AG09309 (cell line): Measurements from ENCODE around the gene TOMM5.

Experiments used
- DNase-seq: peaks from one replicate; pipeline ENCODE4 v3.0.0-alpha.2; 2010; ENCODE audit warnings: low read depth
- H3K4me3 ChIP-seq: 2 replicates; pipeline ENCODE4 v1.5.1; 2011; ENCODE audit warnings: mild to moderate bottlenecking, low read depth, low read length, moderate library complexity; ENCODE audit not compliant: control insufficient read depth
- TF ChIP-seq, protein P1 (sequence below): IDR thresholded peaks from 2 replicates; pipeline ENCODE4 v1.5.1; 2011; ENCODE audit warnings: mild to moderate bottlenecking, low read depth, low read length, inconsistent platforms; ENCODE audit not compliant: insufficient read depth, control insufficient read depth; ENCODE audit errors: missing control alignments

Gene TOMM5

DNA sequence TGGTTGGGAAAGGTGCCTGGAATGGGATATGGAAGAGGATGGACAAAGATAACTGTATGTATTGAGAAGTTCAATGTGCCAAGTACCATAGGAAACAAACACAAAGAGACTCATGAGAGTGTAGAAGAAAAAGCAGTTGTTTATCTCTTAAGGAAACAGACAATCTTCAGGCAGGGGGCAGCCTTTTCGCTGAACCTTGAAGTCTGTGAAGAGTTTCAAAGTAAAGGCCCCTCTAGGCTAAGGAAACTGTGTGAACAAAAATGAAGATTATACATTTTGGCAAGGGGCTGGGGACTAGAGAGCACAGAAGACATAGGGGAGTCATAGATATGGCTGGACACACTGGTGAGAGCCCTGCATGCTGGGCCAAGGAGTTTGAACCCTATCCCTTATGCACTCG is 30.9 kb upstream of the TOMM5 start:
- TF ChIP-seq, protein P1, sequence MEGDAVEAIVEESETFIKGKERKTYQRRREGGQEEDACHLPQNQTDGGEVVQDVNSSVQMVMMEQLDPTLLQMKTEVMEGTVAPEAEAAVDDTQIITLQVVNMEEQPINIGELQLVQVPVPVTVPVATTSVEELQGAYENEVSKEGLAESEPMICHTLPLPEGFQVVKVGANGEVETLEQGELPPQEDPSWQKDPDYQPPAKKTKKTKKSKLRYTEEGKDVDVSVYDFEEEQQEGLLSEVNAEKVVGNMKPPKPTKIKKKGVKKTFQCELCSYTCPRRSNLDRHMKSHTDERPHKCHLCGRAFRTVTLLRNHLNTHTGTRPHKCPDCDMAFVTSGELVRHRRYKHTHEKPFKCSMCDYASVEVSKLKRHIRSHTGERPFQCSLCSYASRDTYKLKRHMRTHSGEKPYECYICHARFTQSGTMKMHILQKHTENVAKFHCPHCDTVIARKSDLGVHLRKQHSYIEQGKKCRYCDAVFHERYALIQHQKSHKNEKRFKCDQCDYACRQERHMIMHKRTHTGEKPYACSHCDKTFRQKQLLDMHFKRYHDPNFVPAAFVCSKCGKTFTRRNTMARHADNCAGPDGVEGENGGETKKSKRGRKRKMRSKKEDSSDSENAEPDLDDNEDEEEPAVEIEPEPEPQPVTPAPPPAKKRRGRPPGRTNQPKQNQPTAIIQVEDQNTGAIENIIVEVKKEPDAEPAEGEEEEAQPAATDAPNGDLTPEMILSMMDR = no peak

DNA sequence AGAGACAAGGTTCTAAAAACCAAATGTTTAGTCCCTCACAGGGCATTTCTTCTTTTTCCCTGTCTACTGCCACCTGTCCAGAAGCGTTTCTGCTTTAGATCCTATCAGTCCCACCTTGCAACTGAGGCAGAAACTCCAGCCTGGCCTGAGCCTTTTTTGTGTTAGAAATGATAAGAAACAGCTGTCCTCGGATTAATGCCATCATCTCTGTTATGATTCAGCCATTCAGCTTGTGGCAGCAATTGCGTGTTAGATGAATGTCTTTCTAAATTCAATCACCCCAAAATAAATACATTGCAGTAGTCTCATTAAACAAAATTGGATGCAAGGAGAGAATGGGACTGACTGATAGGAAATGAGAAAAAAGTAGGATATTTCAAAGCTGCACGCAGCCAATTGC is 30.1 kb upstream of the TOMM5 start:
- TF ChIP-seq, protein P1 = no peak
- DNase-seq = peak; percentile 20
- H3K4me3 ChIP-seq = no peak overlapping the region

More for the DNA sequence above, 30.9 kb upstream of the TOMM5 start:
- DNase-seq = no peak
- H3K4me3 ChIP-seq = no peak overlapping the region

DNA sequence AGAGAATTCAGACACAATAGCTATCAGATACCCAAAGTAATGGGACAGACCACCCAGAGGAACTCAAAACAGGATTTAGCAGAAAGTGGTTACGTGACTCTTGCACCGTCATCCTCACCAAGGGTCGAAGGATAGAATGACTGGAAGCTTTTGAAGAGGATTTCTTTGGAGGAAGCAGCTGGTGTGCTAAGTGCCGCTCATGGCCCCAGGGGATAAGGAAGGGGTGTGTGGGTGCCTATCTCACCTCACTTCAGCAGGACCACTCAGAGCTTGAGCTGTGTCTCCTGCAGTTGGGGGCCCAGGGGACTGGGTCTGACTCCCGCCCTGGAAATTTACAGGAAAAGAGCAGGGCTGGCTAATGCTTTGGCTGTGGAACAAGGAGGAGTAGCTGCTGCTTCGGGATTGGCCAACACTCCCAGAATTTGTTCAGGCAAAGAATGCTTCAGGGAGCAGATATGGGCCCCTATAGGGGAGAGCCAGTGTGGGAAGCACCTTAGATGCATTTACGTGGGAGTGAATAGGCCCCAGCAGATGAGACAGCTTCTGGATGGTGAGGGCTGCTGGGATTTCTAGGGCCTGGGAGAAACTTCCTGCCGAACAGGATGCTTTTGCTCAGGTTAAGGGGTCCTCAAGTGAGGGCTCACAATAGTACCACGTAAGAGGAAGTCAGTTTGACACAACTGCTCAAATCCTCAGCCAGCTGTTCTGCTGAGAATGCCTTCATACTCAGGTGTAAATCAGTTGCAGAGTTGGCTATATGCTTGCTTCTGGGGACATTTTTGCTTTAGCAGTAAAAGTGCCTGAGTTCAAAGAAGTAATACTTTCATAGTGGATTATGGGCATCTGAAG is 29.1 kb upstream of the TOMM5 start:
- no peak overlapping the region for H3K4me3 ChIP-seq
- TF ChIP-seq, protein P1 = no peak
- no peak for DNase-seq

DNA sequence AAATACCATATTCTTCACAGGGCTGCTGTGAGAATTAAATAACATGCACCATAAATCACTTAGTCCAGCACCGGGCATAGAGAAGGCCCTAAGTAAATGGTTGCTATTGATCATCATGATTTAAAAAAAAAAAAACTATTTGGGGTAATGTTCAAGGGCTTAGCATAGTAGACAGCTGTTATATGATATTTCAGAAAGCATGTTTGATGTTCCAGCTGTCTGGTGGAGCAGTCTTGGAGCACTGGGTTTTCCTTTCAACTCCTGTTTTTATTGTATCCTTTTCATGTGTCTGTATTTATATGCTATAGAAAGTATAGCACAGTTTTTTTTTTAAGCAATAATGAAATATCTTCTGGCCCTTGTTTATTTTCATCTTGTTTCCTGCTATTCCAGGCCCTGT is 28.0 kb upstream of the TOMM5 start:
- H3K4me3 ChIP-seq = no peak overlapping the region
- TF ChIP-seq, protein P1 = no peak
- no peak for DNase-seq

DNA sequence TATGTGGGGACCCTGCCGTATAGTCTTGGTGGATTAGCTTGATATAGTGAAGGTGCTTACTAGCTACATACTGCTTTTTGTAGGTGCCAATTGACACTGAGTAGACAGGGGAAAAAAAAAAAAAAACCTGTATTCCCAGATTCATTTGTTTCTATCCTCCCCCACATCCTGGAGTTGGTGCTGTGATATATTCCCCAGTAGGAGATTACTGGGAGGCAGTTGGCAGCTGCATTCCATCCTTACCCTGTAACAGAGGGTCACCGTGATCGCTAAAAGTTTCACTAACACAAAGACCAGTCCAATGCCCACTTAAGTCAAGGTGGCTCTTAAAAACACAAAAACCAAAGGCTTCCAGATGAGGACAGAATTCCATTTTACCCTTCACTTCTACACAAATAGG is 27.4 kb upstream of the TOMM5 start:
- no peak overlapping the region for H3K4me3 ChIP-seq
- no peak for DNase-seq
- TF ChIP-seq, protein P1 = no peak

DNA sequence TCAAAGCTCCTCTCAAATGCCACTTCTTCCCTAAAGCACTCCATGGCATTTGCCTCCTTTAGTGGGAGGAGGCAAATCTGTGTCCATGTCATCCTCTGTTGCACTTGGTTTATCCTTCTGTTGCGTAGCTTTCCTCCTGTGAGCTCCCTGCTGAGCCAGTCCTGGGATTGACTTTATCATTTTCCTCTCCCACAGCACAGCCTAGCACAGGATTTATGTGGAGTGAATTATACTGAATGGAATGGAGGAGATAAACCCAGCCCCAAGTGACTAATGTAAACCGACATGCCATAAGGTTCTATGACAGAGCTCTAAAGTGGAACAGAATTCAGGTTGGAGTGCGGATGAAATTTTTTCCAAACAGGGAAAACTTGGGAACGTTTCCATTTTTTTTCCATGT is 26.4 kb upstream of the TOMM5 start:
- H3K4me3 ChIP-seq = no peak overlapping the region
- TF ChIP-seq, protein P1 = no peak
- DNase-seq = peak; percentile 79
